ENCODE data around the gene CBFA2T3.

The CBFA2T3 gene

DNA sequence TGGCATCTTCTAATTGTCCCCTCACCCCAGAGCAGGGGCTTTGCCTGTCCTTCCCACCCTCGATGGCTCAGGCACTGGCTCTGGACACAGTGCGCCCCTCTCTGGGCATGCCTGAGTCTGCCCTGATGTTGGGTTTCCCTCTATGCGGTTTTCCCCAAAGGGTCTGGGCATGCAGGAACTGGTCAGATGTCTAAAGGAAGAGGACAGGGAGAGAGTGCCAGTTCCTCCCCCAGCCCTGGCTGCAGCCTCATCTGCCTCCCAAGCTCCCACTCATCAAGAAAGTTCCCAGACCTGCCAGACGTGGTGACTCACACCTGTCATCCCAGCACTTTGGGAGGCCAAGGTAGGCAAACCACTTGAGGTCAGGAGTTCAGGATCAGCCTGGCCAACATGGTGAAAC lies 69.2 kb downstream of the CBFA2T3 start:
- H3K36me3 ChIP-seq (ENCODE audit: control insufficient read depth, insufficient read depth, low read length) = no peaks in the 10 kb centered on the region
- no peaks in the 10 kb centered on the region for H3K79me2 ChIP-seq
- no peak overlapping the region for H3K4me2 ChIP-seq (ENCODE audit: low read length)
- H3K27me3 ChIP-seq (ENCODE audit: control insufficient read depth, insufficient read depth, low read length) = no peaks in the 10 kb centered on the region
- no peak overlapping the region for H3K27ac ChIP-seq
- H3K9me3 ChIP-seq (ENCODE audit: control insufficient read depth, low read length) = no peaks in the 10 kb centered on the region
- H3K9ac ChIP-seq = no peak overlapping the region
- no peaks in the 10 kb centered on the region for H3K4me1 ChIP-seq
- no peak overlapping the region for H3K4me3 ChIP-seq (ENCODE audit: low read depth, low read length)
- H2AFZ ChIP-seq = no peak overlapping the region
- TF ChIP-seq, protein P1, sequence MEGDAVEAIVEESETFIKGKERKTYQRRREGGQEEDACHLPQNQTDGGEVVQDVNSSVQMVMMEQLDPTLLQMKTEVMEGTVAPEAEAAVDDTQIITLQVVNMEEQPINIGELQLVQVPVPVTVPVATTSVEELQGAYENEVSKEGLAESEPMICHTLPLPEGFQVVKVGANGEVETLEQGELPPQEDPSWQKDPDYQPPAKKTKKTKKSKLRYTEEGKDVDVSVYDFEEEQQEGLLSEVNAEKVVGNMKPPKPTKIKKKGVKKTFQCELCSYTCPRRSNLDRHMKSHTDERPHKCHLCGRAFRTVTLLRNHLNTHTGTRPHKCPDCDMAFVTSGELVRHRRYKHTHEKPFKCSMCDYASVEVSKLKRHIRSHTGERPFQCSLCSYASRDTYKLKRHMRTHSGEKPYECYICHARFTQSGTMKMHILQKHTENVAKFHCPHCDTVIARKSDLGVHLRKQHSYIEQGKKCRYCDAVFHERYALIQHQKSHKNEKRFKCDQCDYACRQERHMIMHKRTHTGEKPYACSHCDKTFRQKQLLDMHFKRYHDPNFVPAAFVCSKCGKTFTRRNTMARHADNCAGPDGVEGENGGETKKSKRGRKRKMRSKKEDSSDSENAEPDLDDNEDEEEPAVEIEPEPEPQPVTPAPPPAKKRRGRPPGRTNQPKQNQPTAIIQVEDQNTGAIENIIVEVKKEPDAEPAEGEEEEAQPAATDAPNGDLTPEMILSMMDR (IDR thresholded peaks at IDR 0.05) = no peak

DNA sequence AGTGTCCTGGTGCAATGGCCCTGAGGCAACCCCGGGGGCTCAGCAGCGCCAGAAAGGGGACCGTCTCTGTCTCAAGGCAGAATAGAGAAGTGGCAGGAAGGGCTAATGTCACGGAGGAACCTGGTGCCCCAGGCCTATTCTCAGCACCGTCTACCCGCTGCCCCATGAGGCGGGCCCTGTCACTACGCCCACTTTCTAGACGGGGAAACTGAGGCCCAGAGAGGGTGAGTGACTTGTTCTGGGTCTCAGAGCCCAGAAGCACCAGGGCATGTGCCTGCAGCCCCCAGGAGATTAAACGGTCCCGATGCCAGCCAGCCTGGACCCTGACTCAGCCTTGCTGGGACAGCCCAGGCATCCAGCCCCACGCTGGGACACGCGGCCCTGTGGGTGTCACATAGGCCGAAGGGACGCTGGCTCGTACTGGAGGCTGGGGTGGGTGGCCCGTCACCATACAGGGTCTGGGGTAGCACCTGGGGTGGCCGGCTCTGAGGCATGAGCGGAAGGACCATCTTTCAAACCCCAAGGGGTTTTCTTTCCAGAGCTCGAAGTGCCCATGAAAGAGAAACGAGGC lies 70.4 kb downstream of the CBFA2T3 start:
- H3K9ac ChIP-seq = no peak overlapping the region
- no peaks in the 10 kb centered on the region for H3K4me1 ChIP-seq
- no peaks in the 10 kb centered on the region for H3K27me3 ChIP-seq (ENCODE audit: control insufficient read depth, insufficient read depth, low read length)
- TF ChIP-seq, protein P1 (IDR thresholded peaks at IDR 0.05) = no peak
- H3K79me2 ChIP-seq = no peaks in the 10 kb centered on the region
- no peak overlapping the region for H2AFZ ChIP-seq
- H3K36me3 ChIP-seq (ENCODE audit: control insufficient read depth, insufficient read depth, low read length) = no peaks in the 10 kb centered on the region
- no peaks in the 10 kb centered on the region for H3K9me3 ChIP-seq (ENCODE audit: control insufficient read depth, low read length)
- H3K4me2 ChIP-seq (ENCODE audit: low read length) = no peak overlapping the region
- H3K27ac ChIP-seq = no peak overlapping the region
- H3K4me3 ChIP-seq (ENCODE audit: low read depth, low read length) = no peak overlapping the region

DNA sequence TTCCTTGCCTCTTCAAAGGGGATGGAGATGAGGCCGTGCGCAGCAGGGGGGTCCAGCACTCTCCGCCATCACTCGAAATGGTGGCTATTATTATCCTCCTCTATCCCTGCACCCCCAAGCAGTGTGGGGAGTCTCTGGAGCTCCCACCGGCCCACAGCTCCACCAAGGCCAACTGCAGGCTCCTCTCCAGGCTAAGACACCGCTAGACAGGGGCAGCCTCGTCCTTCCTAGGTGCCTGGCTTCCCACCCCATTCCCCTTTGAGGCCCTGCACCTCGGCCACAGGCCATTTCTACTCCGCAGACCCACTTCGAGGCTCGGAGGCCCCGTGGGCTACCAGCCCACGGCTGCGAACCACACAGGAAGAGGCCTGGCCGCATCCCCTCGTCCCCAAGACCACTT lies 71.0 kb downstream of the CBFA2T3 start:
- TF ChIP-seq, protein P1 (IDR thresholded peaks at IDR 0.05) = no peak
- Histone ChIP-seq H3K27ac (no peak overlapping the region), H3K36me3 (ENCODE audit: control insufficient read depth, insufficient read depth, low read length) (no peaks in the 10 kb centered on the region), H3K4me2 (ENCODE audit: low read length) (no peak overlapping the region), H3K4me3 (ENCODE audit: low read depth, low read length) (no peak overlapping the region), H2AFZ (no peak overlapping the region), H3K9me3 (ENCODE audit: control insufficient read depth, low read length) (no peaks in the 10 kb centered on the region), H3K79me2 (no peaks in the 10 kb centered on the region), H3K4me1 (no peaks in the 10 kb centered on the region), H3K27me3 (ENCODE audit: control insufficient read depth, insufficient read depth, low read length) (no peaks in the 10 kb centered on the region), H3K9ac (no peak overlapping the region)

DNA sequence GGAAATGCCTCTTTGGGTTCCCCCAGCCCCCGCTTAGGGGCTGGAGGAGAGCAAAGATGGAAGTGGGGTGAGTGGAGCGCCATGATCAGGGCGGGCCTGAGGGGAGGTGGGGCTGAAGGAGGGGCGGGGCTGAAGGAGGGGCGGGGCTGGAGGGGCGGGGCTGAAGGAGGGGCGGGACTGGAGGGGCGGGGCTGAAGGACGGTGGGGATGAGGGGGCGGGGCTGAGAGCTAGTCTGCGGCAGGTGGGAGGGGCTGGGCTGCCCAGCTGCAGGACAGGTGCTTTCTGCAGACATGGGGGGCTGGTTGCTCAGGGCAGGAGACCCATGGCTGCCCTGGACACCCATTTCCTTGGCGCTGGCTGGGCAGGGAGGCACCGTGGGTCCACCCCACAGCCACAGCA lies 71.4 kb downstream of the CBFA2T3 start:
- H3K27me3 ChIP-seq (ENCODE audit: control insufficient read depth, insufficient read depth, low read length) = no peaks in the 10 kb centered on the region
- no peak overlapping the region for H2AFZ ChIP-seq
- TF ChIP-seq, protein P1 (IDR thresholded peaks at IDR 0.05) = no peak
- H3K4me2 ChIP-seq (ENCODE audit: low read length) = no peak overlapping the region
- no peaks in the 10 kb centered on the region for H3K79me2 ChIP-seq
- no peaks in the 10 kb centered on the region for H3K4me1 ChIP-seq
- H3K36me3 ChIP-seq (ENCODE audit: control insufficient read depth, insufficient read depth, low read length) = no peaks in the 10 kb centered on the region
- H3K4me3 ChIP-seq (ENCODE audit: low read depth, low read length) = no peak overlapping the region
- no peak overlapping the region for H3K27ac ChIP-seq
- H3K9ac ChIP-seq = no peak overlapping the region
- H3K9me3 ChIP-seq (ENCODE audit: control insufficient read depth, low read length) = no peaks in the 10 kb centered on the region

GRCh38 chr16:88904676-88905365 lies 72.2 kb downstream of the CBFA2T3 start:
- no peaks in the 10 kb centered on the region for H3K9me3 ChIP-seq (ENCODE audit: control insufficient read depth, low read length)
- no peak overlapping the region for H3K27ac ChIP-seq
- no peak overlapping the region for H3K9ac ChIP-seq
- H3K4me1 ChIP-seq = no peaks in the 10 kb centered on the region
- no peak overlapping the region for H3K4me2 ChIP-seq (ENCODE audit: low read length)
- H2AFZ ChIP-seq = no peak overlapping the region
- H3K27me3 ChIP-seq (ENCODE audit: control insufficient read depth, insufficient read depth, low read length) = no peaks in the 10 kb centered on the region
- H3K79me2 ChIP-seq = no peaks in the 10 kb centered on the region
- TF ChIP-seq, protein P1 (IDR thresholded peaks at IDR 0.05) = no peak
- H3K4me3 ChIP-seq (ENCODE audit: low read depth, low read length) = no peak overlapping the region
- no peaks in the 10 kb centered on the region for H3K36me3 ChIP-seq (ENCODE audit: control insufficient read depth, insufficient read depth, low read length)

All from parathyroid adenoma (tissue), 2 donors.